Cerebellar nuclear complex (tissue), 1 donor: ENCODE data around the gene MRGPRG.
"Not testable (repeated sequence)": the region's sequence is repeated elsewhere in the genome, so short reads cannot be mapped to it uniquely, and the experiment has no call there.

ENCODE experiments used
- DNase-seq, 2 experiments: peaks; one replicate each; lab custom pipeline; 2025; lab: John Stamatoyannopoulos, UW

The MRGPRG gene, protein sequence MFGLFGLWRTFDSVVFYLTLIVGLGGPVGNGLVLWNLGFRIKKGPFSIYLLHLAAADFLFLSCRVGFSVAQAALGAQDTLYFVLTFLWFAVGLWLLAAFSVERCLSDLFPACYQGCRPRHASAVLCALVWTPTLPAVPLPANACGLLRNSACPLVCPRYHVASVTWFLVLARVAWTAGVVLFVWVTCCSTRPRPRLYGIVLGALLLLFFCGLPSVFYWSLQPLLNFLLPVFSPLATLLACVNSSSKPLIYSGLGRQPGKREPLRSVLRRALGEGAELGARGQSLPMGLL

DNA sequence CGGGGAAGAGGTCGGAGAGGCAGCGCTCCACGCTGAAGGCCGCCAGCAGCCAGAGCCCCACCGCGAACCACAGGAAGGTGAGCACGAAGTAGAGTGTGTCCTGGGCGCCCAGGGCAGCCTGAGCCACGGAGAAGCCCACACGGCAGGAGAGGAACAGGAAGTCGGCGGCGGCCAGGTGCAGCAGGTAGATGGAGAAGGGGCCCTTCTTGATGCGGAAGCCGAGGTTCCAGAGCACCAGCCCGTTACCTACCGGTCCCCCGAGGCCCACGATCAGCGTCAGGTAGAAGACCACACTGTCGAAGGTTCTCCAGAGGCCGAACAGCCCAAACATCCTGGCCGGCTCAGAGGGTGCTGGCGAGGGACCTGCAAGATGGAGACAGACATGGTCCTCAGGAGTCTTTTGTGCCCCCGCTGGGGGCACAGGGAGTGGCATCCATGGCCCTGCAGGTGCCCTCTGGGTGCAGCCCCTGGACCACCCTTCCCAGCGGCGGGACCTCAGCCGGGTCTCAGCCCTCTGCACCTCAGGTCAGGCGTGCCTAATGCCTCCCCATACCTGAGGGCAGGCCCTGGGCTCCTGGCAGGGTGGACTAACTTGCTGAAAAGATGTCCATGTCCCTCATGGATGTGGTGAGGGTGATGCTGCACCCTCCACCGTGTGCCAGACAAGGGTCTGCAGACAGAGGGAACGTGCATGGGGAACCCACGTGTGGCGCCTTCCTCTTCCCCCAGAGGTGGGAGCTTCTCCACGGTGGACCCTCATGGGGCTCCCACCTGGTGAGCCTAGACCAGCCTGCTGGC is at the start of gene MRGPRG:
Gene MRGPRG, minus strand, starts transcription at position 331 of the 798 bp plus-strand sequence. Its CDS starts 0 bp downstream, at position 331.
- no peak for DNase-seq

- not testable (repeated sequence) for DNase-seq
Observed at GRCh38 chr11:3262548-3262947, 43.9 kb upstream of the MRGPRG start.

DNA sequence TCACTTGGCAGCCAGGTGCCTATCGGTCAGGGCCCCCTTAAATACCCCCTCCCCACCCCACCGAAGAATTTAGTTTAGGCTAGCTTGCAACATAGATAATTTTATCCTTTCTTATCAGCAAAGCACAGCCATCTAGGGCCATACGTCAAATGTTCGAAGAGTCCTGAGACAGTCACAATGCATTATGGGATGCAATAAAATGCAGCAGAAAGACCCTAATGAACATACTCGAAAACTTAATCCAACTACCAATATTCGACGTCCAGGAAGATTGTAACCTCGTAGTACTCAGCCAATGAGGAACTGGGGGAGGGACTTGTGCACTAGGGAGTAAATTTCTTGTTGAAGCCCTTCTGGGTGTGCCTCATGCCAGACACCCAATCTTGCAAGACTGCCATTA is 43.2 kb upstream of the MRGPRG start:
- DNase-seq, result not testable (repeated sequence)

GRCh38 chr11:3257509-3257908 is 38.9 kb upstream of the MRGPRG start:
- not testable (repeated sequence) for DNase-seq

DNA sequence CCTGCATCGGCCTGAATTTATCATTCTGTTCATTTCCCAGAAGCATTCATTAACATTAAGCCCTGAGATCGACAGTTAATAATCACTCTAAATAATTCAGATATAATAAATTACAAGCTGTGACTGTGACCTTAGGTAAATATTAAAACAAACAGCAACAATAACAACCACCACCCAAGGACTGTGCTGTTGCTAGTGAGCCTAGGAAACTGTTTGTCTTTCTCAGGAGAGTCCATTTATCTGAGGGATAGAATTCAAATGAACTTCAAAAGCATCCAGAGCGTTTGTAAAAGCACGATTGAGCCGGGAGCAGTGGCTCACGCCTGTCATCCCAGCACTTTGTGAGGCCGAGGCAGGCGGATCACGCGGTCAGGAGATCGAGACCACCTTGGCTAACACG is 36.6 kb upstream of the MRGPRG start:
- DNase-seq, result not testable (repeated sequence)

DNA sequence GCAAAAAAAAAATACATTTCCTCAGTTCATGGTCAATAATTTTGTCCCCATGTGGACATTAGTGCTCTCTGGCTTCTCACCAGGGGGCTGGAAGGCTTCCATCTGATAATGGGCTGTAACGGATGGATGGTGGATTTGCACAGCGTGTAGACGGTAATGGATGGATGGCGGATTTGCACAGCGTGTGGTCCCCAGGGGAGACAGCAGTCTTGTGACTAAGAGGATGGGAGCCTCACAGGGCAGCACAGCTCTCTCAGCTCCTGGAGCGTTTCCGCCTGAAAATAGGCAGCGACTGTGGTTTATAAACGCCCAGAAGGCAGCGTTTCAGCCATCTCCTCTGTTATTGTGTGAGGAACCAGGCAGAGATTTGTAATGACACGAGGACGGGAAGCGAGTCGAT is 36.2 kb upstream of the MRGPRG start:
- DNase-seq, result not testable (repeated sequence)

DNA sequence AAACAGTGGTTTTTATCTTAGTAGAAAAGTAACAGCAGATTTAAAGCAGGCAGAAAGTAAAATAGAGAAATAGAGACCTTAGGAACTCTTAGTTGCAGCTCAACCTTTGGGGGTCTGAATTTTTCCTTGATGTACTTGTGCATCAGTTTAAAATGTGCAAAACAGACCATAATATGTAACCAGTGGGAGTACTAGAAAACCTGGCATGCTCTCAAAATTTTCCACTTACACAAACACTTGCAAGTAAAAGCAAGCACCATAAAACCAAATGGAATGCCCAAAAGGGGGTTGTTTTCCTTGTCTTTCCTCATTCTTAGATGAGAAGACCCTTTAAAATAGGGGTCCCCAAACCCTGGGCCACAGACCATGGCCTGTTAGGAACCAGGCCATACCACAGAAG is 26.5 kb upstream of the MRGPRG start:
- no peak for DNase-seq

DNA sequence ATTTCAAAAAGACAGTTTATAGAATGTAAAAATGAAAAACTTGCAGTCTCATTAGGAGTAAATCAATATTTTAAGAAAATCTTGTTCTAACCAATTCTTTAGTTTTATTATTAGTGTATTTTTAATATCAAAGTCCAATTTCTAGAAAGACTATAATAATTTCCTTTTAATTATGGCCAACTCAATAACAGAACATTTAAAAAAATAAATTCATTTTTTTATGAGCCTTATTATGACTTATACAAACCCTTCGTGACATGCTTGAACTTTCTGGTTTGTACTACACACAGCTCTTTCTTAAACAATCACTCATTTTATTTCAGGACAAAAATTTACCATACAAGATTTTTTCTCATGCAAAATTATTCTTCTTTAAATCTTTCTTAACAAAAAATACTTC is 25.3 kb upstream of the MRGPRG start:
- no peak for DNase-seq

DNA sequence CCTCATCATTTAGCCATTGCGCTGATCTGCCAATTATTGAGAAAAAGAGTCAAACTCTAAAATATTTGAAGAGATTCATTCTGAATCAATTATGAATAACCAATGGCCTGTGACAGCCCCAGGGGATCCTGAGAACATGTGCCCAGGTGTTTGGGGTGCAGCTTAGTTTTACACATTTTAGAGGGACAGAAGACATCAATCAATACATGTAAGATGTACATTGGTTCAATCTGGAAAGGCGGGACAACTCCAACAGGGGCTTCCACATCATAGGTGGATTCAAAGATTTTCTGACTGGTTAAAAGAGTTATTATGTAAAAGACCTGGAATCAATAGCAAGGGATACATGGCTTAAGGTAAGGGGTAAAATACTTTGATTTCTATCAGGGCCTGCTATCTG is 18.5 kb upstream of the MRGPRG start:
- no peak for DNase-seq

GRCh38 chr11:3234846-3235245 is 16.2 kb upstream of the MRGPRG start:
- DNase-seq, result no peak

- no peak for DNase-seq
Observed at GRCh38 chr11:3232956-3233355, 14.3 kb upstream of the MRGPRG start.

GRCh38 chr11:3231851-3232744 is 13.5 kb upstream of the MRGPRG start, which contains the start of gene MRGPRE:
Gene MRGPRE, minus strand, starts transcription at chr11:3232417. Its CDS starts 3,618 bp downstream, at chr11:3228799.
- DNase-seq, result no peak

GRCh38 chr11:3231550-3231850 is 12.9 kb upstream of the MRGPRG start:
- DNase-seq, result no peak

DNA sequence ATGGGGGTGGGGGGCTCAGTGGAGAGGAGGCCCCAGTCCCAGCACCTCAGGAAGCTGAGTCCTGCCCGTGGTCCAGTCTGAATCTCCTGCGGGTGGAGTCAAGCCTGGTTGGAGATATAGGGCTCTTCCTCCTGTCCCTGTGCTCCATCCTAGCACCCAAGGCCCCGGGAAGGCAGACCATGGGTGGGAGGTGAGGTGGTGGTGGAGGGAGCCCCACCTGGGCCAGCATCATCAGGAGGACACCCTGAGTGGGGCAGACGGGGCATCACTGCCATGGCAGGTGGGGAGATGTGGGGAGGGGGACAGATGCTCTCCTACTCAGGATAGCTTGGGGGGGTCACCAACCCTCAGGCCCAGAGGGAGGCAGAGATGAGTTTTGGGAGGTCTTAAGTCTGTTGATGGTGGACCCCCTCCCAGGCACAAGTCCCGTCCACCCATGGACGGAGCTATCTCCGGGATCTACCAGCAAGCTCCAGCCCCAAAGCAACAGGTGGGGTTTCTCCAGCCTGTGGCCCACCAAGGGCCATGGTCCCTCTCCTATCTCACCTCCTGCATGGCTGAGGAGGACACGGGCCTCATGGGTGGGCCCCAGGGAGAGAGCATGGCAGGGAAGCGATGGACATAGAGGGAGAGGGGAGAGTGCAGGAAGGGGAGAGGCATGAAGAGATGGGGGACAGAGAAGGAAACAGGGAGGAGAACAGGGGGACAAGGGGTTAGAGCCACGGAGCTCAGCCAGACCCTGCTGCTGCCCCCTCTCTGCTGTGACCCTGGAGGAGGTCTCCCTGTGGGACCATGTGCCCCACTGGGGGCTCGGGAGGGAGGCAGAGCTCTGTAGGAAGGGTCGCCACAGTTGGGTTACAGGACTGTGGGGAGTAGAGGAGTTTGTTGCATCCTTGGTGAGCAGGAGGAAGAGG is 12.3 kb upstream of the MRGPRG start:
- no peak for DNase-seq

DNA sequence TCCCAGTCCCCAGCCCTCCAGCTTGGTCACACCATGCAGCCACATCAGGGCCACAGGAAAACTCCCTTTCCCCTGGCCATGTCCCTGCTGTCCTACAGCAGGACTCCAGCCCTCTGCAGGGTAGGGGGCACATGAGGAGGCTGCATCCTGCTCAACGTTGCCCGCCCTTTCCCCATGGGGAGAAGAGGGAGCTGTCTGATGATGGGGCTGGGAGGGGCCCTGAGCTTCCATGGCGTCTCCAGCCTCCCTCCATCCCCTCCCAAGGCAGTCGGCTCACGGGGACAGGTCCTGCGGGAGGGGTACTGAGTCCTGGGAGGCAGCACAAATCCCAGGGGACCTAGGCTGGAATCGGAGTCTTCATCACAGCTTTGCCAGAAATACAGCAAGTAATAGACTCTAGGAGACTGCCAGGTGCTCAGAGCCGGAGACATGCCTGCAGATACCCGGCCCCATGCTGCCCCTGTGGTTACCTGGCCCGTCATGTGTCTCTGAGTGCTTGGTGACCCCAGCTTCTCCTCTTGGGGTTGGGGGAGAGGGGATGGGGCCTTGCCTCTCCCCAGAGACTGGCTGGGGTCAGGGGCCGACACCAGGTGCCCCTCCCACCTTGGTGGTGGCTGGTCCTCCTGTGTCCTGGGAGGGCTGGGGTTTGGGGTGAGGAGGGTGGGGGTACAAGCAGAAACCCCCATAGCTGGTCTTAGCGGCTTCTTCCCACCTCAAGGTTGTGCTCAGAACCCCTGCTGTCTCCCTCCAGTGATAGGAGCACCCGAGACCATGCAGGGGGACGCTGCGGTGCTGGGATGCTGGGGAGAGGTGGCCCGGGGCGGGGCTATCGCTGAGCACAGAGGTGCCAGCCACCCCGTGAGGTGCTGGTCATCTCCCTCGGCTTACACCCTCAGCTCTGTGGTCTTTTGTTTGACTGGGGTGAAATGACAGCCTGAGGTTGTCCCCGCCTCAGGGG is 11.3 kb upstream of the MRGPRG start:
- DNase-seq, result no peak

DNA sequence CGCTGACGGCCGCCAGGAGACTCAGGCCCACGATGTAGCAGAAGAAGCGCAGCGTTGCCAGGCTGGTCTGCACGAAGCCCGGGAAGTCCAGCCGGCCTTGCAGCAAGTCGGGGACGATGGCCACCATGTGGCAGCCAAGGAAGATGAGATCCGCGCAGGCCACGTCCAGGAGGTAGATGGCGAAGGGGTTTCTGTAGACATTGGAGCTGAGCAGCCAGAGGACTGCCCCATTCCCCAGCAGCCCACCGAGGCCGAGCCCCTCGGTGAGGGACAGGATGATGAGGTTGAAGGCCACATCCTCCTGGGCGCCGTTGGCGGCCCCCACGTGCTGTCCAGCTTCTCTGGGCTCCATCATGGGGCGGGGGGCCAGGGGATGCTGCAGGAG is 9.8 kb upstream of the MRGPRG start:
- DNase-seq, result no peak

DNA sequence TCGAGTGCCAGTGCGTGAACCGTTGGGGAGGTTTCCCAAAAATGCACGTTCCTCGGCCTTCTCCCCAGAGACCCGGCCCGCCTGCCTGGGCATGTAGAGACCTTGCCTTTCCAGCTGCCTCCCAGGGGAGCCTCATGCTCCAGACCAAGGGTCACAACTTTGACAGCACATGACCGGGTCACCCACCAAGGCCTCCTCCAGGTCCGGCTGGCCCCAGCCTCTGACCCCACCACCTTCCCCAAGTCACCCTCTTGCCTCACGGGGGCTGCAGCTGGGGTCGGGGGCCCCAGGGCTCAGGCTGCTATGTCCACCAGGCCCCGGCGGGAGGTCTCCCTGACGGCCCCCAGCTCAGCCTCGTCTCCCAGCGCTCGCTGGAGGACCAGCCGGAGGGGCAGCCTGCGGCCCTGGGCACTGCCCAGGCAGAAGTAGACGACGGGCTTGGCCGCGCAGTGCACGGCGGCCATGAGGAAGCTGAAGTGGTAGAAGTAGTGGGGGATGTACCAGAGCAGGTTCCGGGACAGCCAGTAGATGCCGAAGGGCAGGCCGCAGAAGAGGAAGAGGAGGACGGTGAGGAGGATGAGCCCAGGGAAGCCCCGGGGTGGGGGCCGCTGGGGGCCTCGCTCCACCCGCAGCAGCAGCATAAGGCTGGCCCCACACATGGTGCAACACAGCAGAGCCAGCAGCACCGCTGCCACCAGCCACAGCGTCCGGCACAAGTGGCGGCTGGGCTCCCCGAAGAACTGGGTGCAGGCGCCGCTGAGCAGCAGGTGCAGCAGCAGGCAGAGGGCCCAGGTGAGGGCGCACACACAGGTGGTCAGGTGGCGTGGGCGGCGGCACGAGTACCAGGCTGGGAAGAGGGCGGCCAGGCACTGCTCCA is 9.2 kb upstream of the MRGPRG start:
- no peak for DNase-seq

DNA sequence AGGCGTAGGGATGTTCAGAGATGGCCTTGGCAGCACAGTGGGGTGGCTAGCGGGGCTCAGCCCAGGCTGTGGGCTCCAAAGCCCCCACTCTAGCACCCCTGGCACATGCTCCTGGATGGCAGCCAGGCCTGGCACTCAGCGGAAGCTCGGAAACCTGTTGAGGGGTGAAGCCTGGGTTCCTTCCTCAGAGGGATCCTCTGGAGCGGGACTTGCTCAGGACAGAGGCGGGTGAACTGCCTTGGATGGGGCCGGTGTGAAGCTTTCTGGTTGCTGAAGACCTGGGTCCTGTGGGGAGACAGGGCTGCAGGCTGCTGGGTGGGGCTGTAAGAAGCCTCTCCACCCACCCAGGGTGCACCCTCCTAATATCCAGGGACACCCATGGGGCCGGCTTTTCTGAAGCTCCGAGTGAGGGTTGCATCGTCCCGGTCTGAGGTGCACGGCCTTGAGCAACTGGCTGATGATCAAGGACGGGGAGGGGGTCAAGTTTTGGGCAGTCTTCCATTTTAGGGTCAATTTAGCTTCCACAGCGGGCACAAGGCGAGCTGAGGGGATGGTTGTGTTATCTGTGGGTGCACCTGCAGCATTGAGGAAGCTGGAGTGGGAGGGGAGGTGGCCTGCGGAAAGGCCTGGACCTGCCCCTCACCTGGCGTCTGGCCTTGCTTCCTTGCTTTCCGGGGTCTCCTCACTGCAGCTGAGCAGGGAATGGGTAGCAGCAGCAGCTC is 8.4 kb upstream of the MRGPRG start:
- DNase-seq, result no peak
